Left lung (tissue), 10 donors: ENCODE measurements around the gene OBSCN. TPM values are rescaled to one million over a fixed set of nuclear protein-coding genes. Genes with fewer than 3 reads are reported as not detected.

Experiments
- ATAC-seq: fragments of 200-7000 bp; cut with Tn5 transposase; one replicate; pipeline ENCODE4 v1.9.1; 2020; ENCODE audit warnings: moderate library complexity
- DNase-seq, 4 donors: peaks; one replicate each; pipeline ENCODE4 v3.0.0-alpha.2; 2013 to 2020
- H3K27ac ChIP-seq, 2 donors: fragments of 200-600 bp; sonication (generic) in 1 of 2; one replicate each; pipeline versions ENCODE4 v1.5.0 to v1.8.0; 2020 to 2021
- H3K27me3 ChIP-seq, 2 donors: fragments of 200-600 bp; sonication (generic) in 1 of 2; one replicate each; pipeline versions ENCODE4 v1.5.0 to v1.8.0; 2020 to 2021
- H3K36me3 ChIP-seq, 2 donors: fragments of 200-600 bp; sonication (generic) in 1 of 2; one replicate each; pipeline versions ENCODE4 v1.5.0 to v1.8.0; 2020 to 2021
- H3K4me1 ChIP-seq, 2 donors: fragments of 200-600 bp; one replicate each; pipeline ENCODE4 v1.8.0; 2021
- H3K4me3 ChIP-seq, 2 donors: fragments of 200-600 bp; sonication (generic) in 1 of 2; one replicate each; pipeline versions ENCODE4 v1.5.0 to v1.8.0; 2020 to 2021; ENCODE audit warnings: mild to moderate bottlenecking in 1 of 2
- H3K9me3 ChIP-seq, 2 donors: fragments of 200-600 bp; sonication (generic) in 1 of 2; one replicate each; pipeline versions ENCODE4 v1.5.0 to v1.8.0; 2020 to 2021
- intact Hi-C, 2 donors: fragments of 100-400 bp; cut with DNase I; formaldehyde crosslinking; loops; one replicate each; pipeline versions ENCODE4 v1.11.2 to v1.14.2; 2022
- polyA plus RNA-seq, 6 donors: library from polyadenylated mRNA; unstranded; fragments of 120-200 nt; gene quantifications; one replicate each; pipeline ENCODE4 v1.2.1, GENCODE V29; 2013; ENCODE audit not compliant: insufficient read length in 6 of 6
- total RNA-seq, 2 donors: library from RNA; stranded (reverse); fragmentation: NEBNext Ultra II Directional; extraction: Animal tissue kit (Norgen Biotek cat#: 25700); gene quantifications; one replicate each; pipeline ENCODE4 v1.2.1, GENCODE V29; 2021
- TF ChIP-seq, protein P1 (sequence below), 2 donors: fragments of 200-600 bp; sonication (generic) in 1 of 2; IDR thresholded peaks; one replicate each; pipeline versions ENCODE4 v1.5.0 to v1.8.0; 2021; ENCODE audit warnings: antibody characterized with exemption in 2 of 2
- donor health status: DM: no; HTN: yes; CAD: no.
- donor health status: DM: no; HTN: no; CAD: no.

Gene OBSCN
- total and polyA plus RNA-seq, 8 donors = 20.3 to 69.5 (median 47.5) TPM

DNA sequence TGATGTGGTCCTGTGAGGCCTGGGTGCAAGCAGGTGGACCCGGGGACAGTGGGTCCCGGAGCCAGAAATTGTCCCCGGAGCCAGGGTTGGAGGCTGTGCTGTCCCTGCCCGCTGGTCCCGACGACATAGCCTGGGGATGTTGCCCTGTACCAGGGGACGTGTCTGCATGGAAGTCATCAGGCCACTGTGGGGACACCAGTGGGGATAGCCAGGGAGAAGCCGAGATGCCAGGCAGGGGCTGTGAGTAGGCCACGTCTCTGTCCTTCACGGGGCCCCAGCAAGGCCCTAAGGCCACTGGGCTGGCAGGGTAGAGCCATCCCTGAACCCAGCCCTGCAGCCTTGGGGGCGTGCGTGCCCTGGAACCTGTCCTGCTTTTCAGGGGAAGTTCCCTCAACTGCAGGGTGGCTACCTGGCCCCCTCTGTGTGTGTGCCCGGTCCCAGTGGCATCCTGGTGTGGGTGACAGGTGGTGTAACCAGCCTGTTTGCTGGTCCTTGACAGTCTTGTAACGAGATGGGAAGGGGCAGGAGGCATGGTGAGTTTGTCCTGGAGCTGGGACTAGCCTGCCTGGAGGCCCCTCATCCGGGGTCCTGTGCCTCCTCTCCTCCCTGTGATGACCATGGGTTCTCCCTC, 73.2 kb downstream of the OBSCN start:
- Histone ChIP-seq H3K36me3 (peaks cover 0 to 39% of the 10 kb centered on the region in 2 donors), H3K4me3 (no peak overlapping the region), H3K27me3 (peaks cover 0 to 4% of the 10 kb centered on the region in 2 donors), H3K4me1 (peaks cover 0 to 5% of the 10 kb centered on the region in 2 donors), H3K27ac (no peak overlapping the region), H3K9me3 (no peaks in the 10 kb centered on the region)
- TF ChIP-seq, protein P1, sequence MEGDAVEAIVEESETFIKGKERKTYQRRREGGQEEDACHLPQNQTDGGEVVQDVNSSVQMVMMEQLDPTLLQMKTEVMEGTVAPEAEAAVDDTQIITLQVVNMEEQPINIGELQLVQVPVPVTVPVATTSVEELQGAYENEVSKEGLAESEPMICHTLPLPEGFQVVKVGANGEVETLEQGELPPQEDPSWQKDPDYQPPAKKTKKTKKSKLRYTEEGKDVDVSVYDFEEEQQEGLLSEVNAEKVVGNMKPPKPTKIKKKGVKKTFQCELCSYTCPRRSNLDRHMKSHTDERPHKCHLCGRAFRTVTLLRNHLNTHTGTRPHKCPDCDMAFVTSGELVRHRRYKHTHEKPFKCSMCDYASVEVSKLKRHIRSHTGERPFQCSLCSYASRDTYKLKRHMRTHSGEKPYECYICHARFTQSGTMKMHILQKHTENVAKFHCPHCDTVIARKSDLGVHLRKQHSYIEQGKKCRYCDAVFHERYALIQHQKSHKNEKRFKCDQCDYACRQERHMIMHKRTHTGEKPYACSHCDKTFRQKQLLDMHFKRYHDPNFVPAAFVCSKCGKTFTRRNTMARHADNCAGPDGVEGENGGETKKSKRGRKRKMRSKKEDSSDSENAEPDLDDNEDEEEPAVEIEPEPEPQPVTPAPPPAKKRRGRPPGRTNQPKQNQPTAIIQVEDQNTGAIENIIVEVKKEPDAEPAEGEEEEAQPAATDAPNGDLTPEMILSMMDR (IDR thresholded peaks at IDR 0.05) = no peak
- DNase-seq (peak in 1 of 4 donors; percentile 37), ATAC-seq (no peak)
- intact Hi-C loops = no loop called here

DNA sequence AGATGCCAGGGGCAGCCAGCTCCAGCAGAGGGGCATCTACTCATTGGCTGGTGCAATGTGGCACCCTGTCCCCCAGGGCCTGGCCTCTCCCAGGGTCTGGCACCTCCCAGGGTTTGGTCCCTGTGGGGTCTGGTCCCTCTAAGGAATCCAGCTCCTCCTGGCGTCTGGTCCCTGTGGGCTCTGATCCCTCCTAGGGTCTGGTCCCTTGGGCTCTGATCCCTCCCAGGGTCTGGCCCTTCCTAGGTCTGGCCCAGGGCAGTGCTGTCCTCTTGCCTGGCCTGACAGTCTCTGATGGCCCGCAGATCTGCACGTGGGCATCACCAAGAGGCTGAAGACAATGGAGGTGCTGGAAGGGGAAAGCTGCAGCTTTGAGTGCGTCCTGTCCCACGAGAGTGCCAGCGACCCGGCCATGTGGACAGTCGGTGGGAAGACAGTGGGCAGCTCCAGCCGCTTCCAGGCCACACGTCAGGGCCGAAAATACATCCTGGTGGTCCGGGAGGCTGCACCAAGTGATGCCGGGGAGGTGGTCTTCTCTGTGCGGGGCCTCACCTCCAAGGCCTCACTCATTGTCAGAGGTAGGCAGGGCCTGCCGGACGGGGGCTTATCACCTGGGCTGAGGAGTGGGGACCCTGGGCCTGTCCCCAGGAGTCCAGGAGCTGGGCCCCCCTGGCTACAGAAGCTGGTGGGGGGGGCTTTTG, 73.9 kb downstream of the OBSCN start:
- DNase-seq (peak in 1 of 4 donors; percentile 71), ATAC-seq (no peak)
- TF ChIP-seq, protein P1 (IDR thresholded peaks at IDR 0.05) = no peak
- Histone ChIP-seq H3K27me3 (no peaks in the 10 kb centered on the region), H3K4me1 (no peaks in the 10 kb centered on the region), H3K36me3 (peaks cover 0 to 44% of the 10 kb centered on the region in 2 donors), H3K4me3 (no peak overlapping the region), H3K9me3 (no peaks in the 10 kb centered on the region), H3K27ac (no peak overlapping the region)
- intact Hi-C loops = no loop called here

DNA sequence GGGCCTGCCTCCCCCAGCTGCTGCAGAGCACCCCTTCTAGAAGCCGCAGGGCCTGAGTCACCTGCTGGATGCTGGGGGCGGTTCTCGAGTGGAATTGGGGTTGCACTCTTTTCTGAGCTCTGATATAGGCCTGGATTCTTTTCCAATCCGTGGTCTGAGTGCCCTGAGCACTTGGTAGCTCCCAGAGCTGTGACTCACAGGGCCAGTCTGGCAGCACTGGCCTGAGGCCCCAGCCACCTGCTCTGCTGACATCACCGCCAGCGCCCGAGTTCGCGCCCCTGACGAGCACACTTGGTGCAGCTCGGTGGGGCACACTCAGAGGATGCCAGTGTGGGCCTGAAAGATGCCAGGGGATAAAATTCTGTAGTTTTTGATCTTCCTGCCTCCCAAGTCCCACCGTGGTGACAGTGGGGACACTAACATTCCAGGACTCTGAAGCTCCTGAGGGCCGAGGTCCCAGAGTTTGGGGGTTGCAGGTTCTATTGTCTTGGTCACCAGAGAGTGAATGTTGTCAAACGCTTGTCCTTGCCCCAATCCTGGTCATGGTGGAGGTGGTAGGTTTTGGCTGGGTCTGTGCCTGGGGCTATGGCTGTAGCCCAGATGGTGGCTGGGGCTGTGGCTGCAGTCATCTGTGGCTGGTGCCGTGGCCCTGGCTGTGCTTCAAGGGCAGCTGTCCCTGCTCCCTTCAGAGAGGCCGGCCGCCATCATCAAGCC, 74.6 kb downstream of the OBSCN start:
- intact Hi-C loops = no loop called here
- no peak overlapping the region for H3K4me3 ChIP-seq
- no peaks in the 10 kb centered on the region for H3K9me3 ChIP-seq
- ATAC-seq = no peak
- H3K36me3 ChIP-seq = peaks cover 0 to 44% of the 10 kb centered on the region in 2 donors
- TF ChIP-seq, protein P1 (IDR thresholded peaks at IDR 0.05) = no peak
- no peaks in the 10 kb centered on the region for H3K4me1 ChIP-seq
- H3K27me3 ChIP-seq = no peaks in the 10 kb centered on the region
- H3K27ac ChIP-seq = no peak overlapping the region
- peak in 1 of 4 donors; percentile 80 for DNase-seq

DNA sequence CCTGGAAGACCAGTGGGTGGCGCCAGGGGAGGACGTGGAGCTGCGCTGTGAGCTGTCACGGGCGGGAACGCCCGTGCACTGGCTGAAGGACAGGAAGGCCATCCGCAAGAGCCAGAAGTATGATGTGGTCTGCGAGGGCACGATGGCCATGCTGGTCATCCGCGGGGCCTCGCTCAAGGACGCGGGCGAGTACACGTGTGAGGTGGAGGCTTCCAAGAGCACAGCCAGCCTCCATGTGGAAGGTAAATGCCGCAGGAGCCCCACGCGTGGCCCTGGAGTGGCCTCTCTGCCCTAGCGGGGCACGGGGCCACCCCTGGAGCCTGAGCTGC, 75.2 kb downstream of the OBSCN start:
- ATAC-seq (no peak), DNase-seq (peak in 1 of 4 donors; percentile 77)
- Histone ChIP-seq H3K4me3 (no peak overlapping the region), H3K4me1 (no peaks in the 10 kb centered on the region), H3K36me3 (peaks cover 0 to 45% of the 10 kb centered on the region in 2 donors), H3K27me3 (no peaks in the 10 kb centered on the region), H3K27ac (no peak overlapping the region), H3K9me3 (no peaks in the 10 kb centered on the region)
- intact Hi-C loops = no loop called here
- TF ChIP-seq, protein P1 (IDR thresholded peaks at IDR 0.05) = no peak
